HL-60 (cell line): ENCODE results near the gene RGS4.

Source experiments
- CTCF ChIP-seq: IDR thresholded peaks from one replicate; pipeline ENCODE4 v1.5.1; 2011; ENCODE audit warnings: low read length, control low read depth, inconsistent platforms; ENCODE audit not compliant: insufficient read depth
- POLR2AphosphoS5 ChIP-seq: IDR thresholded peaks from 2 replicates; pipeline ENCODE4 v1.6.1; 2012; ENCODE audit warnings: low read depth

- TF ChIP-seq CTCF (no peak), POLR2AphosphoS5 (no peak)
These were observed 15.0 kb upstream of the RGS4 start for GRCh38 chr1:163054181-163054591.
